ENCODE measurements around the gene NUDT9. TPM values are rescaled to one million over a fixed set of nuclear protein-coding genes. Genes with fewer than 3 reads are reported as not detected.
"Not testable (repeated sequence)": the region's sequence is repeated elsewhere in the genome, so short reads cannot be mapped to it uniquely, and the experiment has no call there.

NUDT9 gene
- total RNA-seq, 1 experiment from 2014 or later: 11.3 TPM

- ChIA-PET CTCF (no interaction called here), POLR2A (ENCODE audit: low non-redundant PET) (no interaction called here)
- BruUV-seq (replicated peaks): no TSS peak
Measured at GRCh38 chr4:87410679-87411078, 11.7 kb upstream of the NUDT9 start.

GRCh38 chr4:87414816-87415215 lies 7.6 kb upstream of the NUDT9 start:
- H3K9me3 ChIP-seq (ENCODE audit: low read depth, low read length, poor library complexity, severe bottlenecking): no peaks in the 10 kb centered on the region
- no peaks in the 10 kb centered on the region for H3K27me3 ChIP-seq (replicated peaks; ENCODE audit: insufficient read depth, low read depth, low read length, poor library complexity)
- DNase-seq (ENCODE audit: low spot score): no peak
- TF ChIP-seq, protein P1, sequence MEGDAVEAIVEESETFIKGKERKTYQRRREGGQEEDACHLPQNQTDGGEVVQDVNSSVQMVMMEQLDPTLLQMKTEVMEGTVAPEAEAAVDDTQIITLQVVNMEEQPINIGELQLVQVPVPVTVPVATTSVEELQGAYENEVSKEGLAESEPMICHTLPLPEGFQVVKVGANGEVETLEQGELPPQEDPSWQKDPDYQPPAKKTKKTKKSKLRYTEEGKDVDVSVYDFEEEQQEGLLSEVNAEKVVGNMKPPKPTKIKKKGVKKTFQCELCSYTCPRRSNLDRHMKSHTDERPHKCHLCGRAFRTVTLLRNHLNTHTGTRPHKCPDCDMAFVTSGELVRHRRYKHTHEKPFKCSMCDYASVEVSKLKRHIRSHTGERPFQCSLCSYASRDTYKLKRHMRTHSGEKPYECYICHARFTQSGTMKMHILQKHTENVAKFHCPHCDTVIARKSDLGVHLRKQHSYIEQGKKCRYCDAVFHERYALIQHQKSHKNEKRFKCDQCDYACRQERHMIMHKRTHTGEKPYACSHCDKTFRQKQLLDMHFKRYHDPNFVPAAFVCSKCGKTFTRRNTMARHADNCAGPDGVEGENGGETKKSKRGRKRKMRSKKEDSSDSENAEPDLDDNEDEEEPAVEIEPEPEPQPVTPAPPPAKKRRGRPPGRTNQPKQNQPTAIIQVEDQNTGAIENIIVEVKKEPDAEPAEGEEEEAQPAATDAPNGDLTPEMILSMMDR (conservative IDR thresholded peaks at IDR 0.05; ENCODE audit: low read depth, low read length): no peak
- TF ChIP-seq EZH2 (IDR thresholded peaks at IDR 0.05; ENCODE audit: borderline replicate concordance, low read depth, low read length, poor library complexity, severe bottlenecking): no peak
- BruUV-seq (replicated peaks): no TSS peak
- ChIA-PET POLR2A (ENCODE audit: low non-redundant PET) (no interaction called here), CTCF (no interaction called here)
- H3K36me3 ChIP-seq (ENCODE audit: insufficient read depth, low read length, poor library complexity, severe bottlenecking): no peaks in the 10 kb centered on the region
- H3K27ac ChIP-seq (ENCODE audit: low read depth, low read length, poor library complexity, severe bottlenecking): no peak overlapping the region
- intact Hi-C loops (cut with micrococcal nuclease; ENCODE audit: unreplicated experiment): no loop called here
- H3K4me3 ChIP-seq (ENCODE audit: low read depth, low read length, poor library complexity, severe bottlenecking): no peak overlapping the region
- H3K4me1 ChIP-seq (ENCODE audit: insufficient read depth, low read length, poor library complexity, severe bottlenecking): no peaks in the 10 kb centered on the region

More at GRCh38 chr4:87410679-87411078, 11.7 kb upstream of the NUDT9 start:
- TF ChIP-seq EZH2 (IDR thresholded peaks at IDR 0.05; ENCODE audit: borderline replicate concordance, low read depth, low read length, poor library complexity, severe bottlenecking): no peak
- TF ChIP-seq, protein P1 (conservative IDR thresholded peaks at IDR 0.05; ENCODE audit: low read depth, low read length): no peak
- Histone ChIP-seq H3K4me3 (ENCODE audit: low read depth, low read length, poor library complexity, severe bottlenecking) (no peak overlapping the region), H3K36me3 (ENCODE audit: insufficient read depth, low read length, poor library complexity, severe bottlenecking) (no peaks in the 10 kb centered on the region), H3K4me1 (ENCODE audit: insufficient read depth, low read length, poor library complexity, severe bottlenecking) (no peaks in the 10 kb centered on the region), H3K27me3 (replicated peaks; ENCODE audit: insufficient read depth, low read depth, low read length, poor library complexity) (no peaks in the 10 kb centered on the region), H3K27ac (ENCODE audit: low read depth, low read length, poor library complexity, severe bottlenecking) (no peak overlapping the region), H3K9me3 (ENCODE audit: low read depth, low read length, poor library complexity, severe bottlenecking) (no peaks in the 10 kb centered on the region)
- intact Hi-C loops (cut with micrococcal nuclease; ENCODE audit: unreplicated experiment): no loop called here
- DNase-seq (ENCODE audit: low spot score): no peak

GRCh38 chr4:87416965-87417364 lies 5.4 kb upstream of the NUDT9 start:
- no peak for TF ChIP-seq EZH2 (IDR thresholded peaks at IDR 0.05; ENCODE audit: borderline replicate concordance, low read depth, low read length, poor library complexity, severe bottlenecking)
- TF ChIP-seq, protein P1 (conservative IDR thresholded peaks at IDR 0.05; ENCODE audit: low read depth, low read length): no peak
- Histone ChIP-seq H3K27ac (ENCODE audit: low read depth, low read length, poor library complexity, severe bottlenecking) (no peak overlapping the region), H3K4me1 (ENCODE audit: insufficient read depth, low read length, poor library complexity, severe bottlenecking) (no peaks in the 10 kb centered on the region), H3K27me3 (replicated peaks; ENCODE audit: insufficient read depth, low read depth, low read length, poor library complexity) (no peaks in the 10 kb centered on the region), H3K9me3 (ENCODE audit: low read depth, low read length, poor library complexity, severe bottlenecking) (no peaks in the 10 kb centered on the region), H3K36me3 (ENCODE audit: insufficient read depth, low read length, poor library complexity, severe bottlenecking) (no peaks in the 10 kb centered on the region), H3K4me3 (ENCODE audit: low read depth, low read length, poor library complexity, severe bottlenecking) (no peak overlapping the region)
- POLR2A ChIA-PET (ENCODE audit: low non-redundant PET): no interaction called here
- intact Hi-C loops (cut with micrococcal nuclease; ENCODE audit: unreplicated experiment): no loop called here
- CTCF ChIA-PET: no interaction called here
- DNase-seq (ENCODE audit: low spot score): no peak
- BruUV-seq (replicated peaks): no TSS peak

DNA sequence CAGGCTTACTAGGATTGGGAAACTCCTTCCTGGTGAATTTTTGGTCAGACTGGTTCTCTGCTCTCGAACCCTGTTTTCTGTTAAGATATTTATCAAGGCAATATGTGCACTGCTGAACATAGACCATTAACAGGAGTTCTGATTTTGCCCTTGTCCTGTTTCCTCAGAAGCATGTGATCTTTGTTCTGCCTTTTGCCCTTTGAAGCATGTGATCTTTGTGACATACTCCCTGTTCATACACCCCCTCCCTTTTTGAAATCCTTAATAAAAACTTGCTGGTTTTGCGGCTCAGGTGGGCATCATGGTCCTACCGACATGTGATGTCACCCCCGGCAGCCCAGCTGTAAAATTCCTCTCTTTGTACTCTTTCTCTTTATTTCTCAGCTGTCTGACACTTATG lies 4.0 kb upstream of the NUDT9 start:
- DNase-seq (ENCODE audit: low spot score); H3K4me3 ChIP-seq (ENCODE audit: low read depth, low read length, poor library complexity, severe bottlenecking); BruUV-seq (replicated peaks); H3K9me3 ChIP-seq (ENCODE audit: low read depth, low read length, poor library complexity, severe bottlenecking); H3K27ac ChIP-seq (ENCODE audit: low read depth, low read length, poor library complexity, severe bottlenecking); H3K36me3 ChIP-seq (ENCODE audit: insufficient read depth, low read length, poor library complexity, severe bottlenecking); H3K27me3 ChIP-seq (replicated peaks; ENCODE audit: insufficient read depth, low read depth, low read length, poor library complexity); CTCF ChIA-PET; intact Hi-C loops (cut with micrococcal nuclease; ENCODE audit: unreplicated experiment); H3K4me1 ChIP-seq (ENCODE audit: insufficient read depth, low read length, poor library complexity, severe bottlenecking); POLR2A ChIA-PET (ENCODE audit: low non-redundant PET): not testable (repeated sequence)
